Measurements from ENCODE around the gene CAMSAP1.
A peak's percentile ranks its signal among the peaks of the same experiment; 100 is the strongest.

The CAMSAP1 gene

GRCh38 chr9:135878528-135879236 lies 28.7 kb downstream of the CAMSAP1 start:
- no peak for DNase-seq

- no peak for DNase-seq
Observed at GRCh38 chr9:135877791-135878527, 29.4 kb downstream of the CAMSAP1 start.

GRCh38 chr9:135876936-135877335 lies 30.4 kb downstream of the CAMSAP1 start:
- DNase-seq = no peak

- no peak for DNase-seq
Observed at GRCh38 chr9:135874859-135875258, 32.5 kb downstream of the CAMSAP1 start.

- no peak for DNase-seq
Observed at GRCh38 chr9:135869909-135870308, 37.4 kb downstream of the CAMSAP1 start.

GRCh38 chr9:135865531-135865930 lies 41.8 kb downstream of the CAMSAP1 start:
- DNase-seq = no peak

GRCh38 chr9:135864447-135865049 lies 42.8 kb downstream of the CAMSAP1 start:
- peak; percentile 32 for DNase-seq

- no peak for DNase-seq
Observed at GRCh38 chr9:135862809-135863208, 44.5 kb downstream of the CAMSAP1 start.

- no peak for DNase-seq
Observed at GRCh38 chr9:135858491-135859185, 48.7 kb downstream of the CAMSAP1 start.

GRCh38 chr9:135857843-135858242 lies 49.5 kb downstream of the CAMSAP1 start:
- DNase-seq = no peak

- no peak for DNase-seq
Observed at GRCh38 chr9:135857371-135857786, 50.0 kb downstream of the CAMSAP1 start.

GRCh38 chr9:135851748-135852147 lies 55.6 kb downstream of the CAMSAP1 start:
- DNase-seq = no peak

- DNase-seq = no peak
Observed at GRCh38 chr9:135850737-135851136, 56.6 kb downstream of the CAMSAP1 start.

GRCh38 chr9:135849181-135849580 lies 58.2 kb downstream of the CAMSAP1 start:
- DNase-seq = no peak

GRCh38 chr9:135848341-135849047 lies 58.9 kb downstream of the CAMSAP1 start:
- DNase-seq = no peak

GRCh38 chr9:135847833-135848232 lies 59.5 kb downstream of the CAMSAP1 start:
- no peak for DNase-seq

GRCh38 chr9:135840539-135840938 lies 66.8 kb downstream of the CAMSAP1 start:
- DNase-seq = no peak

- no peak for DNase-seq
Observed at GRCh38 chr9:135840107-135840506, 67.2 kb downstream of the CAMSAP1 start.

- DNase-seq = no peak
Observed at GRCh38 chr9:135839516-135839915, 67.8 kb downstream of the CAMSAP1 start.

- no peak for DNase-seq
Observed at GRCh38 chr9:135835131-135835530, 72.2 kb downstream of the CAMSAP1 start.

- no peak for DNase-seq
Observed at GRCh38 chr9:135833864-135834263, 73.5 kb downstream of the CAMSAP1 start.

- DNase-seq = no peak
Observed at GRCh38 chr9:135830496-135830895, 76.8 kb downstream of the CAMSAP1 start.

- no peak for DNase-seq
Observed at GRCh38 chr9:135828656-135829055, 78.7 kb downstream of the CAMSAP1 start.

Data from NCI-H1092 (cell line).